ENCODE results near the gene KCTD7. TPM values are rescaled to one million over a fixed set of nuclear protein-coding genes. Genes with fewer than 3 reads are reported as not detected.

The KCTD7 gene
- total RNA-seq, 1 experiment from 2014 or later, result 5.5 TPM

DNA sequence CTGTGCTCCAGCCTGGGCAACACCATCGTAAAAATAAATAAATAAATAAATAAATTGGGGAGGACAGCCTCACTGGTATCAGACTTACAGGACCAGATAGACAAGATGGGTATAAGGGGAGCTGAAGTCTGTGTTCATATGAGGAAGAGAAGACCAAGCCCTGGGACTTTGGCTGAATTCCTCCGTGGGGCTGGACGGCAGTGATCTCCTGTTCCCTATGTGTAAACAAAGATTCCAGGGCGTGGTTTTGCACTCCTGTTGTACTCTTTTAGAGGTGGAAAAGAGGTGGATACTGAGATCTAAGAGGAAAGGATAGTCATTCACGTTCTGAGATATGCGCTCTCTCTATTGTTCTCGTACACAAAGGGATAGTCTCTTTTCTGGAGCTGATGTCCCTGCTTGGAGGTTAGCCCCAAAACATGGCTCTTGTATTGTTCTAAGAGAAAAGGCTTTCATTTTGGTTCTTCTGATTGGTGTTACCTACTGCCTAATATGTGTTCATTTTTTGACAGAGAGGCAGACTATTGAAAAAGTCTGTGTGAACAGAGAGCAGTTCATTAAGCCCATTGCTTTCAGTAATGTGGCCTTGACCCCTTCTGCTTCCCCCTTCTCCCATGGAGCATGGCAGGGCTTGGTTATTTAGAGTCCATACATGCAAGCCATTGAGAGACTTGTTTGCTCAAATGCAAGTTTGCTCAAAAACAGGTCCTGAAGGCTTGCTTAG, 12.3 kb downstream of the KCTD7 start:
- H3K27me3 ChIP-seq (ENCODE audit: low read length), result no peaks in the 10 kb centered on the region
- DNase-seq (no peak), ATAC-seq (peak; percentile 11; the same call in 1 of the 2 replicates)
- H3K4me2 ChIP-seq (ENCODE audit: low read length), result no peak overlapping the region
- H3F3A ChIP-seq (ENCODE audit: low read length, unreplicated experiment), result no peaks in the 10 kb centered on the region
- intact Hi-C loops (cut with micrococcal nuclease), result no loop called here
- H2AFZ ChIP-seq (ENCODE audit: low read length), result no peak overlapping the region
- ChIA-PET POLR2A (ENCODE audit: unreplicated experiment) (interaction anchor here (0.5 kb wide), 1 partner anchor 79 kb away, joined by 8 read pairs; no protein-coding TSS in a partner anchor), CTCF (no interaction called here)
- H3K79me2 ChIP-seq (ENCODE audit: low read length), result no peaks in the 10 kb centered on the region
- no peaks in the 10 kb centered on the region for H4K20me1 ChIP-seq (ENCODE audit: low read length)
- H3K4me3 ChIP-seq (ENCODE audit: low read length), result no peak overlapping the region
- no peaks in the 10 kb centered on the region for H3K9me3 ChIP-seq (ENCODE audit: low read length)
- H3K36me3 ChIP-seq (ENCODE audit: low read depth, low read length), result no peaks in the 10 kb centered on the region
- no peak overlapping the region for H3K9ac ChIP-seq (ENCODE audit: low read length)
- no peaks in the 10 kb centered on the region for H3K9me2 ChIP-seq (replicated peaks; ENCODE audit: low read length)
- BruUV-seq (replicated peaks), result no TSS peak
- TF ChIP-seq, protein P1, sequence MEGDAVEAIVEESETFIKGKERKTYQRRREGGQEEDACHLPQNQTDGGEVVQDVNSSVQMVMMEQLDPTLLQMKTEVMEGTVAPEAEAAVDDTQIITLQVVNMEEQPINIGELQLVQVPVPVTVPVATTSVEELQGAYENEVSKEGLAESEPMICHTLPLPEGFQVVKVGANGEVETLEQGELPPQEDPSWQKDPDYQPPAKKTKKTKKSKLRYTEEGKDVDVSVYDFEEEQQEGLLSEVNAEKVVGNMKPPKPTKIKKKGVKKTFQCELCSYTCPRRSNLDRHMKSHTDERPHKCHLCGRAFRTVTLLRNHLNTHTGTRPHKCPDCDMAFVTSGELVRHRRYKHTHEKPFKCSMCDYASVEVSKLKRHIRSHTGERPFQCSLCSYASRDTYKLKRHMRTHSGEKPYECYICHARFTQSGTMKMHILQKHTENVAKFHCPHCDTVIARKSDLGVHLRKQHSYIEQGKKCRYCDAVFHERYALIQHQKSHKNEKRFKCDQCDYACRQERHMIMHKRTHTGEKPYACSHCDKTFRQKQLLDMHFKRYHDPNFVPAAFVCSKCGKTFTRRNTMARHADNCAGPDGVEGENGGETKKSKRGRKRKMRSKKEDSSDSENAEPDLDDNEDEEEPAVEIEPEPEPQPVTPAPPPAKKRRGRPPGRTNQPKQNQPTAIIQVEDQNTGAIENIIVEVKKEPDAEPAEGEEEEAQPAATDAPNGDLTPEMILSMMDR (conservative IDR thresholded peaks at IDR 0.05; ENCODE audit: low read depth, low read length), result no peak
- TF ChIP-seq EZH2phosphoT487 (IDR thresholded peaks at IDR 0.05; ENCODE audit: borderline replicate concordance, low read length) (no peak), EZH2 (IDR thresholded peaks at IDR 0.05; ENCODE audit: low read length, unreplicated experiment) (no peak)
- H3K4me1 ChIP-seq (ENCODE audit: insufficient read depth, low read length), result no peaks in the 10 kb centered on the region; the same call in 1 of the 2 replicates
- no peak overlapping the region for H3K27ac ChIP-seq (ENCODE audit: low read length)

DNA sequence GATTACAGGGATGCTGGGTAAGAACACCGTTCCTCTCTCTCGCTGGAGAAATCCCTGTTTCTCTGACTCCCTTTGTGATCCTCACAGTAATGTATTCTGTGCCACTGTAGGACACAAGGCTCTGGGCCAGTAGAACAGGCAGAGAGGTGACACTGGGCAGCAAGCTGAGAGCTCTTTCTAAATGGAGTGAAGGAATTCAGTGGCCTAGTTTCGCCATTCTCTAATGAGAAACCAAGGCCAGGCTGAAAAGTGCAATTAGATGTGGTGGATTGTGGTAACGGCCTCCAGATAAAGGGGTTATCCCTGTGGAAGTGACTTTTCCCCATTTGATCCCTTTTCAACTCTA, 12.8 kb downstream of the KCTD7 start:
- ATAC-seq, result no peak
- Histone ChIP-seq H3K4me1 (ENCODE audit: insufficient read depth, low read length) (no peaks in the 10 kb centered on the region), H2AFZ (ENCODE audit: low read length) (no peak overlapping the region), H3K9ac (ENCODE audit: low read length) (no peak overlapping the region), H3K79me2 (ENCODE audit: low read length) (no peaks in the 10 kb centered on the region), H3F3A (ENCODE audit: low read length, unreplicated experiment) (no peaks in the 10 kb centered on the region), H3K4me2 (ENCODE audit: low read length) (no peak overlapping the region), H4K20me1 (ENCODE audit: low read length) (no peaks in the 10 kb centered on the region), H3K36me3 (ENCODE audit: low read depth, low read length) (no peaks in the 10 kb centered on the region), H3K27me3 (ENCODE audit: low read length) (no peaks in the 10 kb centered on the region), H3K9me3 (ENCODE audit: low read length) (no peaks in the 10 kb centered on the region), H3K4me3 (ENCODE audit: low read length) (no peak overlapping the region), H3K27ac (ENCODE audit: low read length) (no peak overlapping the region), H3K9me2 (replicated peaks; ENCODE audit: low read length) (no peaks in the 10 kb centered on the region)
- CTCF ChIA-PET, result no interaction called here
- TF ChIP-seq EZH2 (IDR thresholded peaks at IDR 0.05; ENCODE audit: low read length, unreplicated experiment) (no peak), EZH2phosphoT487 (IDR thresholded peaks at IDR 0.05; ENCODE audit: borderline replicate concordance, low read length) (no peak)
- TF ChIP-seq, protein P1 (conservative IDR thresholded peaks at IDR 0.05; ENCODE audit: low read depth, low read length), result no peak
- no peak for DNase-seq
- intact Hi-C loops (cut with micrococcal nuclease), result no loop called here
- POLR2A ChIA-PET (ENCODE audit: unreplicated experiment), result no interaction called here
- BruUV-seq (replicated peaks), result no TSS peak

DNA sequence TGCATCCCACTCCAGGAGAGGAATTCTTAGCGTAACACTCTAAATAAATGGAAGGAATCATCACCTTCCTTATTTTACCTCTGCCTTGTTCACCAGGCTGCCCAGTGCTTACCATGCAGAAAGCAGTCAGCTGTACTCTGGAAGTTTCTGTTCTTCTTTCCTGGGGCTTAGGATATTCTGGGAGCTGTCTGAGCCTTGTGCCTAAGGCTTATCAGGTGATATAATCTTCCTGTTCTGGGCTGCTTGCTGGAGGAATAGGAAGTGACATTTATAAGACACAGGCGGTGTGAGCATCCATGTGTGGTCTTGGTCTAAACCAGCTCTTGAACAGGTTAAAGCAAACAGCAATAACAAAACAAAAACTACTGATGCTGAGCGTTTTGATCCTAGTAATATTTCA, 13.5 kb downstream of the KCTD7 start:
- Histone ChIP-seq H3K27me3 (ENCODE audit: low read length) (no peaks in the 10 kb centered on the region), H3K36me3 (ENCODE audit: low read depth, low read length) (no peaks in the 10 kb centered on the region), H3K79me2 (ENCODE audit: low read length) (no peaks in the 10 kb centered on the region), H3F3A (ENCODE audit: low read length, unreplicated experiment) (no peaks in the 10 kb centered on the region), H3K9me2 (replicated peaks; ENCODE audit: low read length) (no peaks in the 10 kb centered on the region), H4K20me1 (ENCODE audit: low read length) (no peaks in the 10 kb centered on the region), H3K4me3 (ENCODE audit: low read length) (no peak overlapping the region), H3K9me3 (ENCODE audit: low read length) (no peaks in the 10 kb centered on the region), H2AFZ (ENCODE audit: low read length) (no peak overlapping the region), H3K4me1 (ENCODE audit: insufficient read depth, low read length) (no peaks in the 10 kb centered on the region), H3K27ac (ENCODE audit: low read length) (no peak overlapping the region), H3K9ac (ENCODE audit: low read length) (no peak overlapping the region), H3K4me2 (ENCODE audit: low read length) (no peak overlapping the region)
- DNase-seq (no peak), ATAC-seq (no peak)
- BruUV-seq (replicated peaks), result TSS peak; percentile 21
- intact Hi-C loops (cut with micrococcal nuclease), result no loop called here
- CTCF ChIA-PET, result no interaction called here
- POLR2A ChIA-PET (ENCODE audit: unreplicated experiment), result no interaction called here
- TF ChIP-seq EZH2 (IDR thresholded peaks at IDR 0.05; ENCODE audit: low read length, unreplicated experiment) (no peak), EZH2phosphoT487 (IDR thresholded peaks at IDR 0.05; ENCODE audit: borderline replicate concordance, low read length) (no peak)
- TF ChIP-seq, protein P1 (conservative IDR thresholded peaks at IDR 0.05; ENCODE audit: low read depth, low read length), result no peak
